ENCODE measurements around the gene SLC6A13. TPM values are rescaled to one million over a fixed set of nuclear protein-coding genes. Genes with fewer than 3 reads are reported as not detected.

The SLC6A13 gene
- total and polyA plus RNA-seq, 12 donors = 0.87 to 6.1 (median 3.2) TPM

DNA sequence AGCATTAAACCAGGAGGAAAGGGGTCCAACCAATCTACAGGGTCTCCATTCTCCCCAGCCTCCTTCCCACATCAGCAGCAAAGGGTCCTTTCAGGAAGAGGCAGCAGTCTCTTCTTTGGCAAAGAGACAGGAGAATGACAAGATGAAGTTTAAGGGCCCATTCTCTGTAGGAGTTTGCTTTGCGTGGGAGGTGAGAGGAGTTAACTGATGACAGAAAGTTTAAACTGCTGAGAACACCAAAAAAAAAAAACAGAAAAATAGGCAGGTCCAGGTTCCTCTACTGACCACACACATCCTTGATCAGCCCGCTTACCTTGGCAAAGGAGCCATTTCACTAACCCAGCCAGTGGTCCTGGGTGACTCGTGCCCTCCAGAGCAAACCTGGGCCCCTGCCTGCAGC, 5.7 kb downstream of the SLC6A13 start:
- Histone ChIP-seq H3K4me1 (no peaks in the 10 kb centered on the region), H3K27ac (no peak overlapping the region), H3K36me3 (no peaks in the 10 kb centered on the region), H3K9me3 (no peaks in the 10 kb centered on the region), H3K27me3 (peaks cover 0 to 14% (median 6%) of the 10 kb centered on the region in 7 donors), H3K4me3 (no peak overlapping the region)
- TF ChIP-seq CTCF (IDR thresholded peaks at IDR 0.05) = no peak
- 68 to 77% methylated on average over 3 of the region's 3 CpGs for WGBS, 2 donors
- ATAC-seq (no peak), DNase-seq (no peak)
- intact Hi-C loops (cut with DNase I) = no loop called here

DNA sequence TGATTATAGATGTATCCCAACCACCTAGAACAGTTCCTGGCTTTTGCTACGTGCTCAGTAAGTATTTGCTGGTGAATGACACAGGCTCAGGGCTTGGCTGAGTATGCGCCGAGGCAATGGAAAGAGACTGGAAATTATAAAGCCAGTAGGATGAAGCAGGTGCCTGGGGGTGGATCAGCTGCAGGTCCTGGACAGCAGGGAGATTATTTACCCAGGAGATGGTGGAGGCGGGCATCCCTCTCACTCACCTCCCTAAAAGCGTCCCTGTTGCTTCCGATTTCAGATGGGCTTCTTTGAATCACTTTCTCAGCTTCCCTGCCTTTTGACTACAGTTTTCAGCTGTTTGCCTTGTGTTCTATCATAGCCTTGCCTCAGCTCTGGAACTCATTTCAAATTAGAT, 6.4 kb downstream of the SLC6A13 start:
- intact Hi-C loops (cut with DNase I) = no loop called here
- no peak for TF ChIP-seq CTCF (IDR thresholded peaks at IDR 0.05)
- DNase-seq (no peak), ATAC-seq (no peak)
- Histone ChIP-seq H3K4me3 (no peak overlapping the region), H3K27me3 (peaks cover 0 to 14% (median 6%) of the 10 kb centered on the region in 7 donors), H3K27ac (no peak overlapping the region), H3K4me1 (no peaks in the 10 kb centered on the region), H3K36me3 (no peaks in the 10 kb centered on the region), H3K9me3 (no peaks in the 10 kb centered on the region)
- 91 to 92% methylated on average over 6 of the region's 6 CpGs for WGBS, 2 donors

DNA sequence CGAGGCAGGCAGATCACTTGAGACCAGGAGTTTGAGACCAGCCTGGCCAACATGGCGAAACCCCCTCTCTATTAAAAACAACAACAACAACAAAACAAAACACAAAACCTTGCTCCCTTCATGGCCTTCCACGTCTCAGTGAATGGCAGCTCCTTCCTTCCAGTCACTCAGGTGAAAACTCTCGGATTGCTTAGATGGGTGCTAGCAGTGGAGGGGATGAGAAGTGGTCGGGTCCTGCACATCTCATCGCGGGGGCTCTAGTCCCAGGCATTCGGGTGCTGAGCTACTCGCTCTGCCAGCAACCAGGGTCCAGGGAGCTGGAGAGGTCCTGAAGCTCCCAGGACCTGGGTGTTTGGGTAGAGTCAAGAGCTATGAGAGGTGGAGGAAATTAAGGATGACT, 7.7 kb downstream of the SLC6A13 start:
- Histone ChIP-seq H3K9me3 (no peaks in the 10 kb centered on the region), H3K27ac (no peak overlapping the region), H3K36me3 (no peaks in the 10 kb centered on the region), H3K27me3 (peaks cover 0 to 14% (median 2%) of the 10 kb centered on the region in 7 donors), H3K4me3 (no peak overlapping the region), H3K4me1 (no peaks in the 10 kb centered on the region)
- no peak for ATAC-seq
- no peak for TF ChIP-seq CTCF (IDR thresholded peaks at IDR 0.05)
- no peak for DNase-seq
- intact Hi-C loops (cut with DNase I) = no loop called here
- WGBS, 2 donors = 81 to 87% methylated on average over 9 of the region's 9 CpGs

DNA sequence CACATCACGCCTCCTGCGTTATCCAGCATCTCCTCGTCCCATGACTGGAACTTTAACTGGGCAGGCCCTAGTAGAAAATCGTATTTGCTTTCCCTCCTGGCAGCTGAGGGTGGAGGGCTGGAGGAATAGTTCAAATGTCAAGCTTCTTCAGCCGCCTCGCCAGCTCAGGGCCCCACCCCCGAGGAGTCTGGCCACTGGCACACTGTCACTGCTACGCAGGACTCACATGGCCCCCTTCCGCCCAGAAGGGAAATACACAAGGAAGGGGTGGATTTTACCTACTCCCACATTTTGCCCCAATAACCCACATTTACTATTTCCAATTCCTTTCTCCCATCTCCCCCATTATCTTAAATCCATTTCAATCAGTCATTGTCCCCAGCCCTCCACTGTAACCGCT, 8.6 kb downstream of the SLC6A13 start:
- H3K27ac ChIP-seq = no peak overlapping the region
- no peaks in the 10 kb centered on the region for H3K36me3 ChIP-seq
- peaks cover 0 to 14% (median 0%) of the 10 kb centered on the region in 7 donors for H3K27me3 ChIP-seq
- H3K9me3 ChIP-seq = no peaks in the 10 kb centered on the region
- no peaks in the 10 kb centered on the region for H3K4me1 ChIP-seq
- intact Hi-C loops (cut with DNase I) = no loop called here
- ATAC-seq = no peak
- WGBS, 2 donors = 56 to 61% methylated on average over 10 of the region's 10 CpGs
- no peak for DNase-seq
- H3K4me3 ChIP-seq = no peak overlapping the region
- TF ChIP-seq CTCF (IDR thresholded peaks at IDR 0.05) = no peak

All from heart right ventricle (tissue), 16 donors.